ENCODE data around the gene CENPI. TPM values are rescaled to one million over a fixed set of nuclear protein-coding genes. Genes with fewer than 3 reads are reported as not detected.

The CENPI gene
- total RNA-seq, 1 experiment from 2014 or later: 18.1 TPM

DNA sequence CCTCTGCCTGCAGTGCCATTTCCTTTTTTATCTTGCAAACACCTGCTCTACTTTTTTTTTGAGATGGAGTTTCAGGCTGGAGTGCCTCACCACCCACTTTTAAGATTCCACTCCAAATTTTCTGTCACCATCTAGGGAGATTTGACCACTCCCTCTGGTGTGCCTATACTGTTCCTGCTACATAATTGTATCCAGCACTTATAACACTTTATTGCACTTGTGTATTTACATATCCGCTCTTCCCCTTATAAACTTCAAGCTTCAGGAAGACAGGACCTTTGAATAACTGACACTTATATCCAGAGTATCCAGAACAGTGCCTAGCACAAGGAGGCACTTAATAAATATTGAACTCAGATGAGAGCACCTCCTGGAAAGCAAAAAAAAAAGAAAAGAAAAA is 6.2 kb upstream of the CENPI start:
- ChIA-PET POLR2A (interaction anchor here (0.7 kb wide), 1 partner anchor 1365 kb away, joined by 3 read pairs; no protein-coding TSS in a partner anchor), CTCF (no interaction called here)
- H3K27me3 Mint-ChIP-seq (ENCODE audit: low read depth): peaks cover 1% of the 10 kb centered on the region; the same call in 1 of the 2 replicates
- DNase-seq (ENCODE audit: low spot score) (no peak), ATAC-seq (no peak)
- H3K4me3 Mint-ChIP-seq: no peak overlapping the region
- no peaks in the 10 kb centered on the region for H3K4me1 Mint-ChIP-seq
- no peak overlapping the region for H3K27ac Mint-ChIP-seq
- H3K9me3 Mint-ChIP-seq: no peaks in the 10 kb centered on the region
- TF ChIP-seq KAT7 (CRISPR knock-in tag; IDR thresholded peaks at IDR 0.05; ENCODE audit: borderline replicate concordance) (no peak), ZNF423 (CRISPR knock-in tag; IDR thresholded peaks at IDR 0.05) (no peak), ZNF396 (CRISPR knock-in tag; IDR thresholded peaks at IDR 0.05; ENCODE audit: borderline replicate concordance) (no peak), GTF2I (CRISPR knock-in tag; conservative IDR thresholded peaks at IDR 0.05) (no peak), NFE2L1 (CRISPR knock-in tag; IDR thresholded peaks at IDR 0.05) (no peak), CREB1 (CRISPR knock-in tag; IDR thresholded peaks at IDR 0.05) (no peak), GABPB1 (CRISPR knock-in tag; IDR thresholded peaks at IDR 0.05) (no peak), SMAD3 (CRISPR knock-in tag; IDR thresholded peaks at IDR 0.05; ENCODE audit: borderline replicate concordance) (no peak), ZNF317 (CRISPR knock-in tag; IDR thresholded peaks at IDR 0.05; ENCODE audit: borderline replicate concordance, low read depth) (no peak), ZNF416 (CRISPR knock-in tag; IDR thresholded peaks at IDR 0.05) (no peak)
- TF ChIP-seq, protein P1, sequence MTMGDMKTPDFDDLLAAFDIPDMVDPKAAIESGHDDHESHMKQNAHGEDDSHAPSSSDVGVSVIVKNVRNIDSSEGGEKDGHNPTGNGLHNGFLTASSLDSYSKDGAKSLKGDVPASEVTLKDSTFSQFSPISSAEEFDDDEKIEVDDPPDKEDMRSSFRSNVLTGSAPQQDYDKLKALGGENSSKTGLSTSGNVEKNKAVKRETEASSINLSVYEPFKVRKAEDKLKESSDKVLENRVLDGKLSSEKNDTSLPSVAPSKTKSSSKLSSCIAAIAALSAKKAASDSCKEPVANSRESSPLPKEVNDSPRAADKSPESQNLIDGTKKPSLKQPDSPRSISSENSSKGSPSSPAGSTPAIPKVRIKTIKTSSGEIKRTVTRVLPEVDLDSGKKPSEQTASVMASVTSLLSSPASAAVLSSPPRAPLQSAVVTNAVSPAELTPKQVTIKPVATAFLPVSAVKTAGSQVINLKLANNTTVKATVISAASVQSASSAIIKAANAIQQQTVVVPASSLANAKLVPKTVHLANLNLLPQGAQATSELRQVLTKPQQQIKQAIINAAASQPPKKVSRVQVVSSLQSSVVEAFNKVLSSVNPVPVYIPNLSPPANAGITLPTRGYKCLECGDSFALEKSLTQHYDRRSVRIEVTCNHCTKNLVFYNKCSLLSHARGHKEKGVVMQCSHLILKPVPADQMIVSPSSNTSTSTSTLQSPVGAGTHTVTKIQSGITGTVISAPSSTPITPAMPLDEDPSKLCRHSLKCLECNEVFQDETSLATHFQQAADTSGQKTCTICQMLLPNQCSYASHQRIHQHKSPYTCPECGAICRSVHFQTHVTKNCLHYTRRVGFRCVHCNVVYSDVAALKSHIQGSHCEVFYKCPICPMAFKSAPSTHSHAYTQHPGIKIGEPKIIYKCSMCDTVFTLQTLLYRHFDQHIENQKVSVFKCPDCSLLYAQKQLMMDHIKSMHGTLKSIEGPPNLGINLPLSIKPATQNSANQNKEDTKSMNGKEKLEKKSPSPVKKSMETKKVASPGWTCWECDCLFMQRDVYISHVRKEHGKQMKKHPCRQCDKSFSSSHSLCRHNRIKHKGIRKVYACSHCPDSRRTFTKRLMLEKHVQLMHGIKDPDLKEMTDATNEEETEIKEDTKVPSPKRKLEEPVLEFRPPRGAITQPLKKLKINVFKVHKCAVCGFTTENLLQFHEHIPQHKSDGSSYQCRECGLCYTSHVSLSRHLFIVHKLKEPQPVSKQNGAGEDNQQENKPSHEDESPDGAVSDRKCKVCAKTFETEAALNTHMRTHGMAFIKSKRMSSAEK (CRISPR knock-in tag; IDR thresholded peaks at IDR 0.05; ENCODE audit: borderline replicate concordance): no peak
- TF ChIP-seq, protein P2, sequence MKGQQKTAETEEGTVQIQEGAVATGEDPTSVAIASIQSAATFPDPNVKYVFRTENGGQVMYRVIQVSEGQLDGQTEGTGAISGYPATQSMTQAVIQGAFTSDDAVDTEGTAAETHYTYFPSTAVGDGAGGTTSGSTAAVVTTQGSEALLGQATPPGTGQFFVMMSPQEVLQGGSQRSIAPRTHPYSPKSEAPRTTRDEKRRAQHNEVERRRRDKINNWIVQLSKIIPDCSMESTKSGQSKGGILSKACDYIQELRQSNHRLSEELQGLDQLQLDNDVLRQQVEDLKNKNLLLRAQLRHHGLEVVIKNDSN (CRISPR knock-in tag; IDR thresholded peaks at IDR 0.05): no peak
- TF ChIP-seq, protein P3, sequence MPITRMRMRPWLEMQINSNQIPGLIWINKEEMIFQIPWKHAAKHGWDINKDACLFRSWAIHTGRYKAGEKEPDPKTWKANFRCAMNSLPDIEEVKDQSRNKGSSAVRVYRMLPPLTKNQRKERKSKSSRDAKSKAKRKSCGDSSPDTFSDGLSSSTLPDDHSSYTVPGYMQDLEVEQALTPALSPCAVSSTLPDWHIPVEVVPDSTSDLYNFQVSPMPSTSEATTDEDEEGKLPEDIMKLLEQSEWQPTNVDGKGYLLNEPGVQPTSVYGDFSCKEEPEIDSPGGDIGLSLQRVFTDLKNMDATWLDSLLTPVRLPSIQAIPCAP (CRISPR knock-in tag; IDR thresholded peaks at IDR 0.05): no peak
- H3K36me3 Mint-ChIP-seq: no peaks in the 10 kb centered on the region

DNA sequence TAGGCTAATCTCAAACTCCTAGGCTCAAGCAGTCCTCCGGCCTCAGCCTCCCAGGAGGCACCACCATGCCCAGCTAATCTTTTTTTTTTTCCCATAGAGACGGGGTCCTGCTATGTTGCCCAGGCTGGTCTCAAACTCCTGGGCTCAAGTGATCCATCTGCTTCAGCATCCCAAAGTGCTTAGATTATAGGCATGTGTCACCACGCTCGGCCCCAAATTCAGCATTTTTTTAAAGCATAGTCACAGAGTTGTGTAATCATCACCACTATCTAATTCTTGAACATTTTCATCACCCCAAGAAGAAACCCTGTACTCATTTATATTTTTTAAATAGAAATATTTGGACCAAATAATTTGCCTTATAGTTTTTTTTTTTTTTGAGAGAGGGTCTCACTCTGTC is 10.3 kb downstream of the CENPI start:
- H3K27me3 Mint-ChIP-seq (ENCODE audit: low read depth): no peaks in the 10 kb centered on the region
- H3K4me1 Mint-ChIP-seq: no peaks in the 10 kb centered on the region
- CTCF ChIA-PET: no interaction called here
- no peak overlapping the region for H3K27ac Mint-ChIP-seq
- ATAC-seq (no peak), DNase-seq (ENCODE audit: low spot score) (no peak)
- H3K4me3 Mint-ChIP-seq: no peak overlapping the region
- peaks cover 19% of the 10 kb centered on the region for H3K36me3 Mint-ChIP-seq
- H3K9me3 Mint-ChIP-seq: no peaks in the 10 kb centered on the region
- TF ChIP-seq, protein P4, sequence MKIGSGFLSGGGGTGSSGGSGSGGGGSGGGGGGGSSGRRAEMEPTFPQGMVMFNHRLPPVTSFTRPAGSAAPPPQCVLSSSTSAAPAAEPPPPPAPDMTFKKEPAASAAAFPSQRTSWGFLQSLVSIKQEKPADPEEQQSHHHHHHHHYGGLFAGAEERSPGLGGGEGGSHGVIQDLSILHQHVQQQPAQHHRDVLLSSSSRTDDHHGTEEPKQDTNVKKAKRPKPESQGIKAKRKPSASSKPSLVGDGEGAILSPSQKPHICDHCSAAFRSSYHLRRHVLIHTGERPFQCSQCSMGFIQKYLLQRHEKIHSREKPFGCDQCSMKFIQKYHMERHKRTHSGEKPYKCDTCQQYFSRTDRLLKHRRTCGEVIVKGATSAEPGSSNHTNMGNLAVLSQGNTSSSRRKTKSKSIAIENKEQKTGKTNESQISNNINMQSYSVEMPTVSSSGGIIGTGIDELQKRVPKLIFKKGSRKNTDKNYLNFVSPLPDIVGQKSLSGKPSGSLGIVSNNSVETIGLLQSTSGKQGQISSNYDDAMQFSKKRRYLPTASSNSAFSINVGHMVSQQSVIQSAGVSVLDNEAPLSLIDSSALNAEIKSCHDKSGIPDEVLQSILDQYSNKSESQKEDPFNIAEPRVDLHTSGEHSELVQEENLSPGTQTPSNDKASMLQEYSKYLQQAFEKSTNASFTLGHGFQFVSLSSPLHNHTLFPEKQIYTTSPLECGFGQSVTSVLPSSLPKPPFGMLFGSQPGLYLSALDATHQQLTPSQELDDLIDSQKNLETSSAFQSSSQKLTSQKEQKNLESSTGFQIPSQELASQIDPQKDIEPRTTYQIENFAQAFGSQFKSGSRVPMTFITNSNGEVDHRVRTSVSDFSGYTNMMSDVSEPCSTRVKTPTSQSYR (CRISPR knock-in tag; IDR thresholded peaks at IDR 0.05): no peak
- TF ChIP-seq, protein P5, sequence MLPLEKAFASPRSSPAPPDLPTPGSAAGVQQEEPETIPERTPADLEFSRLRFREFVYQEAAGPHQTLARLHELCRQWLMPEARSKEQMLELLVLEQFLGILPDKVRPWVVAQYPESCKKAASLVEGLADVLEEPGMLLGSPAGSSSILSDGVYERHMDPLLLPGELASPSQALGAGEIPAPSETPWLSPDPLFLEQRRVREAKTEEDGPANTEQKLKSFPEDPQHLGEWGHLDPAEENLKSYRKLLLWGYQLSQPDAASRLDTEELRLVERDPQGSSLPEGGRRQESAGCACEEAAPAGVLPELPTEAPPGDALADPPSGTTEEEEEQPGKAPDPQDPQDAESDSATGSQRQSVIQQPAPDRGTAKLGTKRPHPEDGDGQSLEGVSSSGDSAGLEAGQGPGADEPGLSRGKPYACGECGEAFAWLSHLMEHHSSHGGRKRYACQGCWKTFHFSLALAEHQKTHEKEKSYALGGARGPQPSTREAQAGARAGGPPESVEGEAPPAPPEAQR (CRISPR knock-in tag; IDR thresholded peaks at IDR 0.05): no peak
- TF ChIP-seq ZNF138 (CRISPR knock-in tag; conservative IDR thresholded peaks at IDR 0.05) (no peak), CREB1 (CRISPR knock-in tag; IDR thresholded peaks at IDR 0.05) (no peak), HMGA2 (CRISPR knock-in tag; IDR thresholded peaks at IDR 0.05) (no peak)
- TF ChIP-seq, protein P6, sequence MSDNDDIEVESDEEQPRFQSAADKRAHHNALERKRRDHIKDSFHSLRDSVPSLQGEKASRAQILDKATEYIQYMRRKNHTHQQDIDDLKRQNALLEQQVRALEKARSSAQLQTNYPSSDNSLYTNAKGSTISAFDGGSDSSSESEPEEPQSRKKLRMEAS (CRISPR knock-in tag; IDR thresholded peaks at IDR 0.05): no peak
- TF ChIP-seq, protein P7, sequence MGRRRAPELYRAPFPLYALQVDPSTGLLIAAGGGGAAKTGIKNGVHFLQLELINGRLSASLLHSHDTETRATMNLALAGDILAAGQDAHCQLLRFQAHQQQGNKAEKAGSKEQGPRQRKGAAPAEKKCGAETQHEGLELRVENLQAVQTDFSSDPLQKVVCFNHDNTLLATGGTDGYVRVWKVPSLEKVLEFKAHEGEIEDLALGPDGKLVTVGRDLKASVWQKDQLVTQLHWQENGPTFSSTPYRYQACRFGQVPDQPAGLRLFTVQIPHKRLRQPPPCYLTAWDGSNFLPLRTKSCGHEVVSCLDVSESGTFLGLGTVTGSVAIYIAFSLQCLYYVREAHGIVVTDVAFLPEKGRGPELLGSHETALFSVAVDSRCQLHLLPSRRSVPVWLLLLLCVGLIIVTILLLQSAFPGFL (CRISPR knock-in tag; IDR thresholded peaks at IDR 0.05; ENCODE audit: borderline replicate concordance): no peak
- TF ChIP-seq, protein P8, sequence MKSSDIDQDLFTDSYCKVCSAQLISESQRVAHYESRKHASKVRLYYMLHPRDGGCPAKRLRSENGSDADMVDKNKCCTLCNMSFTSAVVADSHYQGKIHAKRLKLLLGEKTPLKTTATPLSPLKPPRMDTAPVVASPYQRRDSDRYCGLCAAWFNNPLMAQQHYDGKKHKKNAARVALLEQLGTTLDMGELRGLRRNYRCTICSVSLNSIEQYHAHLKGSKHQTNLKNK (CRISPR knock-in tag; IDR thresholded peaks at IDR 0.05): no peak
- POLR2A ChIA-PET: no interaction called here
